ENCODE data around the gene OR9G1.
"Not testable (repeated sequence)": the region's sequence is repeated elsewhere in the genome, so short reads cannot be mapped to it uniquely, and the experiment has no call there.

OR9G1 gene, protein sequence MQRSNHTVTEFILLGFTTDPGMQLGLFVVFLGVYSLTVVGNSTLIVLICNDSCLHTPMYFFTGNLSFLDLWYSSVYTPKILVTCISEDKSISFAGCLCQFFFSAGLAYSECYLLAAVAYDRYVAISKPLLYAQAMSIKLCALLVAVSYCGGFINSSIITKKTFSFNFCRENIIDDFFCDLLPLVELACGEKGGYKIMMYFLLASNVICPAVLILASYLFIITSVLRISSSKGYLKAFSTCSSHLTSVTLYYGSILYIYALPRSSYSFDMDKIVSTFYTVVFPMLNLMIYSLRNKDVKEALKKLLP

DNA sequence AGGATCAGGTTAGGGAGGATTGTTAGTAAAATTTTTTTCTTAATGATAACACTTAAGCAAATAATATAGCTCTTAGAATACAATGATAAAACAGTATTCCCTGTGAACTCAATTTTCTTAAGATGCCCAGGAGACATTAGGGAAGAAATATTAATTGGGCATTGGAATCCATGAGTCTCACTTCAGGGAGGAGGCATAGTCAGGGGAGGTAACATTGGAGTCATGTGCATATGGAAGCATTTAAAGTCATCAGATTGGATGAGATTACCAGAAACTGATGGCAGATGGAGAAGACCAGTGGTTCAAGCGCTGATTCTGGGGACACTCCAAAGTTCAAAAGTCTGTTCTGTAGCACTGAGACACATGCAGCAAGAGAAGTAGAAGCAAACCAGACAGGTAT is at the start of gene OR9G1:
TSS of gene OR9G1 (plus strand) at position 301 of the 400 bp plus-strand sequence. CDS start 1,293 bp downstream, outside the sequence.
- ATAC-seq (no peak), DNase-seq (no peak)
- Mint-ChIP-seq H3K9me3 (peaks cover 9 to 12% of the 10 kb centered on the region in 2 donors), H3K27ac (no peak within 1 kb of the TSS), H3K4me1 (no peaks in the 10 kb centered on the region), H3K27me3 (no peaks in the 10 kb centered on the region), H3K4me3 (no peak within 1 kb of the TSS)

DNA sequence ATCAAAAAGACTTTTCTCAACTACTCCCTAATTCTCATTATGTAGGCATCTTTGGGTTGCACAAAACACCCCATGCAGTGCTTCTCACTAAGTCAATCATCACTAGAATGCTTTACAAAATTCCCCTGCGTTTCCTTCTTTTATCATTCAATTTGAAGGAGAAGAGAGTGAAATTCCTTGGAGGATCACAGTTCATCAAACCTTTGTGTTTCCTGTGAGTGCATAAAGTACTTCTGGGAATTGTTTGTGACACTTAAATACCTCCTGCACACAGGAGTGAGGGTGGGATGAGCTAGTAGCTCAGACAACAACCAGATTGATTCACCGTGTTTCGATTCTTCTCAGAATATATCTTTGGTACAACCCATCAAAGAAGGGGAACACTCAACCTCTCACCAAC is 39.1 kb upstream of the OR9G1 start:
- Mint-ChIP-seq H3K27me3 (no peaks in the 10 kb centered on the region), H3K4me3 (no peak overlapping the region), H3K9me3 (peaks cover 0 to 19% of the 10 kb centered on the region in 2 donors), H3K4me1 (no peaks in the 10 kb centered on the region), H3K27ac (no peak overlapping the region)
- ATAC-seq (no peak), DNase-seq (no peak)

DNA sequence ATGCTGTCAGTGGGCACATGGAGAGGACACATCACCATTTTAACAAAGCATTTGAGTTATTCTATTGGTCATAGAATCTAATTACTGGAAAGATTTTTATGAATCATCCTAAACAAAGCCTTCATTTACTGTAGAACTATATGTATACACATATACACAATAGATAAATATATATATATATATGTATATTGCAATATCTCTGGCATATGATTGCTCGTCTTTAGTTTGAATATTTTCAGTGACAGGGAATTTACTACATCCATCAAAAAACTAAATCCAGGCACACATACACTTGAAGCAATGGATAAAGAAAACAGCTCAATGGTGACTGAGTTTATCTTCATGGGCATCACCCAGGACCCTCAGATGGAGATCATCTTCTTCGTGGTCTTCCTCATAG is 35.5 kb upstream of the OR9G1 start, which contains the start of gene OR5AR1:
TSS of gene OR5AR1 (plus strand) at position 301 of the 400 bp plus-strand sequence. CDS start at position 301, 0 bp downstream.
- H3K4me1 Mint-ChIP-seq = no peaks in the 10 kb centered on the region
- peak within 1 kb of the TSS in 1 of 2 donors; percentile 72 for H3K27ac Mint-ChIP-seq
- H3K4me3 Mint-ChIP-seq = no peak within 1 kb of the TSS
- no peak for DNase-seq
- H3K9me3 Mint-ChIP-seq = peaks cover 4 to 13% of the 10 kb centered on the region in 2 donors
- H3K27me3 Mint-ChIP-seq = no peaks in the 10 kb centered on the region
- no peak for ATAC-seq

DNA sequence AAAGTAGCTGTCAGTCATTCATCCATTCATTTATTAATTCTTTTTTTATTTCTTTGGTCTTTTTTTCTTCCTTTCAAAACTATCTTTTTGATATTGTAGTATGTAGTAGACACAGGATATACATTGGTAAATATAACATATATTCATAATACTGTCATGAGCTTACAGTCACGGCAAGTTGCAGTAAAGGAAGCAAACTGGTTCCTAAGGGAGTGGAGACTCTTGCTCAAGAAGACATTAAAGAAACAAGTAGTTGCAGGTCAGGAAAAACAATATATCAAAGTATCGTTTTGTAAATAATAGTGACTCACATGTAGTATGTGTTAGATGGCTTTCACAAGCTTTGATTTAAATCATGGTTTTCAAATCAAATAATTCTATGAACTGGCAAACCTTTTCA is 27.9 kb upstream of the OR9G1 start:
- Mint-ChIP-seq H3K4me3 (no peak overlapping the region), H3K27ac (no peak overlapping the region), H3K27me3 (no peaks in the 10 kb centered on the region), H3K4me1 (no peaks in the 10 kb centered on the region), H3K9me3 (peaks cover 0 to 4% of the 10 kb centered on the region in 2 donors)
- ATAC-seq = no peak
- no peak for DNase-seq

DNA sequence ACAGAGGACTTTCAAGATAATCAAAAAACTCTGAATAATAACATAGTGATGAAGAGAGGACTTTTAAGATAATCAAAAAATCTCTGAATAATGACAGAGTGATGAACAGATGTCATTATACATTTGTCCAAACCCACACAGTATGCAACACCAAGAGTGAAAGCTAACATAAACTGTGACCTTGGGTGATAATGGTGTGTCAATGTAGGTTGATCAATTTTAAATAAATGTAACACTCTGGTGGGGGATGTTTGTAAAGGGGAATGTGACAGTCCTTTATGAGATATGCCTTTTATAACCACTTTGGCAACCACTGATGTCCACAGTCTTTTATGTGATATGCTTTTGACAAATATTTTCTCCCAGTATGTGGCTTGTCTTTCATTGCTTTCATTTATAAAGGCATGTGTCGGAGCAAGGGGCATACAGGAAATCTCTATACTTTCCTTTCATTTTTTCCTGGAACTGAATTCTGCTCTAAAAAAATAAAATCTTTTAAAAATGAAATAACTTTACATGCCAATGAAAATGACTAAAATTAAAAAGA is 10.3 kb upstream of the OR9G1 start:
- no peaks in the 10 kb centered on the region for H3K27me3 Mint-ChIP-seq
- DNase-seq = no peak
- no peak overlapping the region for H3K27ac Mint-ChIP-seq
- no peaks in the 10 kb centered on the region for H3K4me1 Mint-ChIP-seq
- H3K9me3 Mint-ChIP-seq = peaks cover 3 to 19% of the 10 kb centered on the region in 2 donors
- H3K4me3 Mint-ChIP-seq = no peak overlapping the region
- no peak for ATAC-seq

DNA sequence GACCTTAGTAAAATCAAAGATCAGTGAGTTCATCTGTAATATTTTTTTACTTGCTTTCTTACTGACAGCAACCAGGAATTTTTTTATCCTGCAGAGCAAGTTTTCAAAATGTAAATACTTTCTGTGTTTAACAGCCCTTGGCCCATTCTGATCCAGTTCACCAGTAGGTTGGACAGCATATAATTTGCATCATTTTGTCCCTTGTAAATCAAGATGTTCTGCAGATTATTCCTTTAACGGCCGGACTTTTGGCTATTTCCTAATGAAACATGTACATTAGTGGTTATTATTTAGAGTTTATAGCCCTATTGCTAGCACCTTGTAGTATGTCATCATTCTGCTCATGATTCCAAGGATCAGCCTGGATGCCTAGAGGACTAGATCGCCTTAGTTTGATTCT is 7.7 kb upstream of the OR9G1 start:
- DNase-seq, H3K4me1 Mint-ChIP-seq, H3K4me3 Mint-ChIP-seq, H3K27ac Mint-ChIP-seq, ATAC-seq, H3K27me3 Mint-ChIP-seq: not testable (repeated sequence)
- peaks cover 1 to 23% of the 10 kb centered on the region in 2 donors for H3K9me3 Mint-ChIP-seq

DNA sequence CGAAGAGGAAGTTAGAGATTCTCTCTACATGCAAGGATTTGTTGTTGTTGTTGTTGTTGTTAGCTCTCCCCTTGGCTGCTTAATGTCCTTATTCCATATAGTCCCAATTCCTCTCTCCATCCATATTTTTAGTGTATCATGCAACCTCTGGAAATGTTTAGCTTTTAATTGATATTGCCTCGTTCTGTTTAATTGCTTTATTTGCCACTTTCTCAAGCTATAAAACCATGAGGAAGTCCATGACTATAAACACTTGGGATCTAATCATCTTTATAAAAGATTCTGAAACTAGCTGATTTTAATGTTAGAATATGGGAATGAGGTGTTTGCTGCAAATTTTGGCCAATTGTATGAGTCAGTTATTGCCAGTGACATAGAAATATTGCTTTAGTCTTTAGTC is 5.5 kb upstream of the OR9G1 start:
- Mint-ChIP-seq H3K27me3 (no peaks in the 10 kb centered on the region), H3K27ac (no peak overlapping the region), H3K4me3 (no peak overlapping the region), H3K9me3 (peaks cover 8 to 23% of the 10 kb centered on the region in 2 donors), H3K4me1 (no peaks in the 10 kb centered on the region)
- DNase-seq (no peak), ATAC-seq (no peak)

DNA sequence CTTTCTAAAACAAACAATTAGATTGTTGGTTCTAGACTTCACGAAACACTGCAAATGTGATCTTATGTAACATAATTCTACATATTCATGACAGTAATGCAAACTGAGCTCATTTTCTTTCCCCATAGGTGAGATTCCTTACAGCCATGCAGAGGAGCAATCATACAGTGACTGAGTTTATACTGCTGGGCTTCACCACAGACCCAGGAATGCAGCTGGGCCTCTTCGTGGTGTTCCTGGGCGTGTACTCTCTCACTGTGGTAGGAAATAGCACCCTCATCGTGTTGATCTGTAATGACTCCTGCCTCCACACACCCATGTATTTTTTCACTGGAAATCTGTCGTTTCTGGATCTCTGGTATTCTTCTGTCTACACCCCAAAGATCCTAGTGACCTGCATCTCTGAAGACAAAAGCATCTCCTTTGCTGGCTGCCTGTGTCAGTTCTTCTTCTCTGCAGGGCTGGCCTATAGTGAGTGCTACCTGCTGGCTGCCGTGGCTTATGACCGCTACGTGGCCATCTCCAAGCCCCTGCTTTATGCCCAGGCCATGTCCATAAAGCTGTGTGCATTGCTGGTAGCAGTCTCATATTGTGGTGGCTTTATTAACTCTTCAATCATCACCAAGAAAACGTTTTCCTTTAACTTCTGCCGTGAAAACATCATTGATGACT is 1.5 kb downstream of the OR9G1 start:
- no peak overlapping the region for H3K27ac Mint-ChIP-seq
- ATAC-seq (no peak), DNase-seq (no peak)
- no peaks in the 10 kb centered on the region for H3K4me1 Mint-ChIP-seq
- no peaks in the 10 kb centered on the region for H3K27me3 Mint-ChIP-seq
- H3K9me3 Mint-ChIP-seq = peaks cover 7 to 12% of the 10 kb centered on the region in 2 donors
- no peak overlapping the region for H3K4me3 Mint-ChIP-seq

DNA sequence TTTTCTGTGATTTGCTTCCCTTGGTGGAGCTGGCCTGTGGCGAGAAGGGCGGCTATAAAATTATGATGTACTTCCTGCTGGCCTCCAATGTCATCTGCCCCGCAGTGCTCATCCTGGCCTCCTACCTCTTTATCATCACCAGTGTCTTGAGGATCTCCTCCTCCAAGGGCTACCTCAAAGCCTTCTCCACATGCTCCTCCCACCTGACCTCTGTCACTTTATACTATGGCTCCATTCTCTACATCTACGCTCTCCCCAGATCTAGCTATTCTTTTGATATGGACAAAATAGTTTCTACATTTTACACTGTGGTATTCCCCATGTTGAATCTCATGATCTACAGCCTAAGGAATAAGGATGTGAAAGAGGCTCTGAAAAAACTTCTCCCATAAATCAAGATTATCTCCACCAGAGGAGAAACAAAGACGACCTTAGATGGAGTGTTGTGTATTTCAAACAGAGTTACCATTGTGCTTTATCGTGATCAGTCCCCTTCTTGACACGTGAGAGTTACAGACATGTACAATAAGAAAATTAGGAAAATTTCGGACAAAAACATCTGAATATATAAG is 2.1 kb downstream of the OR9G1 start:
- no peak for DNase-seq
- Mint-ChIP-seq H3K4me3 (no peak overlapping the region), H3K27me3 (no peaks in the 10 kb centered on the region), H3K27ac (no peak overlapping the region), H3K9me3 (peaks cover 7 to 16% of the 10 kb centered on the region in 2 donors), H3K4me1 (no peaks in the 10 kb centered on the region)
- ATAC-seq = no peak

DNA sequence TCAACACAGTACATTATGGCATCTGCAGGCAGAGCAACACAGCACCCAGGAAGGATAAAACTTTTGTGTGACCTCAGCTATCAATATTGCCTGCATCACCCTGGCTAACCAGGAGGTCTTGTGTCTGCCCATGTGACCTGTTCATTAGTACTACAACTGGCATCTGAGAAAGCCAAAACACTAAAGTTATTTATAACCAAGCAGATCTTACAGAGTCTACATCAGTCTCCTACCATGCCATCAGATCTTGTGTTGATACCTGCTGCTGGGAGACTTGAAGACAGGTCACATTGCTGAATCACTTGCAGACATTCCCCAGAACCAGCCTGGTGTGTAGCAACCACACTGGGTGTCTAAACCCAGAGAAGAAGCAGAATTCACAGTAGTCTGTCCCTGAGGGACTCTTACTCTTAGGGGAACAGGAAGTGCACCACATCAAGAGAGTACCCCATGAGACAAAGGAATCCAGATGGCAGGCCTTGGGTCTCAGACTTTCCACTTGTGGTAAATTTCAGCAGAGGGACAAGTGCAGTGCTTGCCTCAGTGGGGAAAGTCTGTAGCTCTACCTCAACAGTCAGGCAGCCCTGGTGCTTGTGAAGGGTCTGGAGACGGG is 7.0 kb downstream of the OR9G1 start:
- Mint-ChIP-seq H3K4me3 (no peak overlapping the region), H3K9me3 (peaks cover 5 to 6% of the 10 kb centered on the region in 2 donors), H3K4me1 (no peaks in the 10 kb centered on the region), H3K27me3 (no peaks in the 10 kb centered on the region), H3K27ac (no peak overlapping the region)
- ATAC-seq (peak; percentile 23), DNase-seq (no peak)

DNA sequence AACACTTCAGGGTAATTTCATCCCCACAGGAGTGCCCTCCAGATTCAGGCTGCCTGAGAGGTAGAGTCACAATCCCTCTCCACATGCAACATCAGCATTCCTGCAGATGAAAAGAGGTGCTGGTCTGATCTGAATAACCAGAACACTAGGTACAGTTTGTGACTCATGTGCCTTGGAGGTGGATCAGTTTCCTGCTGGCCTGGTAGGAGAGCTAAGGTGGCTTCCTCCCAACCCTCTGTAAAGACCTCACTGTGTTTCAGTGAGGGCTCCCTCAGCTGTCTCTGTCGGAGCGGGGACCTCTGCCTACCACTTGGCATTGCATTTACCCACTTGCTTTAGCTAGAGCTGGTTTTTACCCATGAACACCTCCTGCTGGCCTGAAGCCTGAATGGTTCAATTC is 7.6 kb downstream of the OR9G1 start:
- Mint-ChIP-seq H3K9me3 (peaks cover 4 to 9% of the 10 kb centered on the region in 2 donors), H3K4me1 (no peaks in the 10 kb centered on the region), H3K27ac (no peak overlapping the region), H3K4me3 (no peak overlapping the region), H3K27me3 (no peaks in the 10 kb centered on the region)
- DNase-seq (no peak), ATAC-seq (no peak)

DNA sequence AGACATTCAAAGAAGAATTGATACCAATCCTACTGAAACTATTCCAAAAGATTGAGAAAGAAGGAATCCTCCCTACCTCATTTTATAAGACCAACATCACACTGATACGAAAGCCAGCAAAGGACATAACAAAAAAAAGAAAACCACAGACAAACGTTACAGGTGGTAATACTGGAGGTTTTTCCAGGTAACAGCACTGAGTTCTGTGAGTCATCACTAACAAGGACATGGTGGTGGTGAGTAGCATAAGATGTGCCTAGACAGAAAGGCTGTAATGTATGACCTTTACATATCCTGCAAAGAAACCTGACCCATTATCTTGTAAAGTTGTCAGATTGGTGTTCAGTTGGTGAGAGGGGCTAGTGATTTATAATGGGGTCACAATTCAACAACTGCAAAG is 15.3 kb downstream of the OR9G1 start:
- no peaks in the 10 kb centered on the region for H3K27me3 Mint-ChIP-seq
- ATAC-seq (peak; percentile 60), DNase-seq (no peak)
- no peak overlapping the region for H3K27ac Mint-ChIP-seq
- no peak overlapping the region for H3K4me3 Mint-ChIP-seq
- peaks cover 13 to 31% of the 10 kb centered on the region in 2 donors for H3K9me3 Mint-ChIP-seq
- no peaks in the 10 kb centered on the region for H3K4me1 Mint-ChIP-seq

DNA sequence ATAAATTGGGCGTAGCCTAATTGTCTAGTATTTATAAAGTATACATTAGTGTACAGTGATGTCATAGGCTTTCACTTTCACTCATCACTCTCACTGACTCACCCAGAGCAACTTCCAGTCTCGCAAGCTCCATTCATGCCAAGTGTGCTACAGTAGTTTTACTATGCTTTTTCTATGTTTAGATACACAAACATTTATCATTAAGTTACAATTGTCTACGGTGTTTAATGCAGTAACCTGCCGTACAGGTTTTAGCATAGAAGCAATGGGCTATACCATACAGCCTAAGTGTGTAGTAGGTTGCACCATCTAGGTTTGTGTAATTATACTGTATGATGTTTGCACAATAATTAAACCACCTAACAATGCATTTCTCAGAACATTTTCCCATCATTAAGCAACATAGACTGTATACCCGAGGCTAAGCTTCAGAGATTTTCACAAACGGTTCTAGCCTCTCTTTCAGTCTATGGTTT is 17.5 kb downstream of the OR9G1 start:
- Mint-ChIP-seq H3K9me3 (peaks cover 13 to 21% of the 10 kb centered on the region in 2 donors), H3K27me3 (no peaks in the 10 kb centered on the region), H3K4me3 (no peak overlapping the region), H3K27ac (no peak overlapping the region), H3K4me1 (no peaks in the 10 kb centered on the region)
- DNase-seq = no peak
- peak; percentile 55 for ATAC-seq

DNA sequence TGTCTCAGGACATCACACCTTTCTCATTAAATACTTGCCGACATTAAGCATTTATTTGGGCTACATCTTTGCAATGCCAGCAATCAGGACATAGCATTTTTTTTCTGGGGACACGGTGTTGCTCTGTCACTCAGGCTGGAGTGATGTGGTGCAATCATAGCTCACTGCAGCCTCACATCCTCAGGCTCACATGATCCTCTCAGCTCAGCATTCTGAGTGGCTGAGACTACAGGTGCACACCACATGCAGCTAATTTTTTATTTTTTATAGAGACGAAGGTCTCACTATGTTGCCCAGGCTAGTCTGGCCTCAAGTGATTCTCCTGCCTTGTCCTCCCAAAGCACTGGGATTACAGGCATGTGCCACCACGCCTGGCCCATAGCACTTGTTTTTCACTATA is 21.6 kb downstream of the OR9G1 start:
- Mint-ChIP-seq H3K27ac (no peak overlapping the region), H3K27me3 (no peaks in the 10 kb centered on the region)

DNA sequence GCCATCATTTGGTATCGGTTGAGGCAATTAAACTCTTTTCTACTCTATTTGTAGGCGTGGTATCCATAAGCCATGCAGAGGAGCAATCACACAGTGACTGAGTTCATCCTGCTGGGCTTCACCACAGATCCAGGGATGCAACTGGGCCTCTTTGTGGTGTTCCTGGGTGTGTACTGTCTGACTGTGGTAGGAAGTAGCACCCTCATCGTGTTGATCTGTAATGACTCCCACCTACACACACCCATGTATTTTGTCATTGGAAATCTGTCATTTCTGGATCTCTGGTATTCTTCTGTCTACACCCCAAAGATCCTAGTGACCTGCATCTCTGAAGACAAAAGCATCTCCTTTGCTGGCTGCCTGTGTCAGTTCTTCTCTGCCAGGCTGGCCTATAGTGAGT is 41.2 kb downstream of the OR9G1 start:
- DNase-seq (no peak), ATAC-seq (no peak)
- Mint-ChIP-seq H3K4me3 (no peak overlapping the region), H3K4me1 (no peaks in the 10 kb centered on the region), H3K27me3 (no peaks in the 10 kb centered on the region), H3K9me3 (peaks cover 5 to 11% of the 10 kb centered on the region in 2 donors), H3K27ac (no peak overlapping the region)

More for the DNA sequence above, 21.6 kb downstream of the OR9G1 start:
- Mint-ChIP-seq H3K4me3 (no peak overlapping the region), H3K9me3 (peaks cover 0 to 5% of the 10 kb centered on the region in 2 donors), H3K4me1 (no peaks in the 10 kb centered on the region)
- no peak for ATAC-seq
- DNase-seq = no peak

Measured in stimulated activated naive CD8-positive, alpha-beta T cell treated with anti-CD3 and anti-CD28 coated beads, Interleukin-15, amount 100 ng/mL, for 72 hours (primary cell).